Hepatocyte (in vitro differentiated cells): ENCODE results near the gene RARA.

Source experiments
- EZH2 ChIP-seq: fragments of 200-600 bp; sonication (generic); IDR thresholded peaks from 2 replicates; pipeline ENCODE4 v1.6.1; 2016; ENCODE audit warnings: antibody characterized with exemption, mild to moderate bottlenecking, borderline replicate concordance
- TF ChIP-seq, protein P1 (sequence below): fragments of 200-600 bp; sonication (generic); IDR thresholded peaks from 2 replicates; pipeline ENCODE4 v1.5.1; 2016; ENCODE audit warnings: antibody characterized with exemption, mild to moderate bottlenecking; ENCODE audit not compliant: poor library complexity

DNA sequence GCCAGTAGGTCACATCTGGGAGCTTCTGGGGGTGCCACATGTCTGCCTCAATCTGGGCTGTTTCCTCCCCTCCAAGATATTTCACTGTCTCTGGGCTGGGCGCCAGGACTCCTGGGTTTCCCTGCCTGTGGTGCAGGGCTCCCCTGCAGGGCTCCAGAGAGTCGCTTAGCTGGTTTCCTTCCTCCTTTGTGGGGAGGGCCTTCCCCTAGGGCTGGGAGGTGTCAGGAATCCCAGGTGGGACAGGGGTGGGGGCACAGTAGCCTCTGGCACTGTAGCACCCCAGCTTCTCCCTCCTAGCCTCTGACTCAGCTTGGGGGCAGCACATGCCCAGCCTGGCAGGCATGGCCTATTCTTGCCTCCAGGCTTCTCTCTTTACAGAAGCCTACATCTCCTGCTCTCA lies 2.6 kb downstream of the RARA start:
- TF ChIP-seq, protein P1, sequence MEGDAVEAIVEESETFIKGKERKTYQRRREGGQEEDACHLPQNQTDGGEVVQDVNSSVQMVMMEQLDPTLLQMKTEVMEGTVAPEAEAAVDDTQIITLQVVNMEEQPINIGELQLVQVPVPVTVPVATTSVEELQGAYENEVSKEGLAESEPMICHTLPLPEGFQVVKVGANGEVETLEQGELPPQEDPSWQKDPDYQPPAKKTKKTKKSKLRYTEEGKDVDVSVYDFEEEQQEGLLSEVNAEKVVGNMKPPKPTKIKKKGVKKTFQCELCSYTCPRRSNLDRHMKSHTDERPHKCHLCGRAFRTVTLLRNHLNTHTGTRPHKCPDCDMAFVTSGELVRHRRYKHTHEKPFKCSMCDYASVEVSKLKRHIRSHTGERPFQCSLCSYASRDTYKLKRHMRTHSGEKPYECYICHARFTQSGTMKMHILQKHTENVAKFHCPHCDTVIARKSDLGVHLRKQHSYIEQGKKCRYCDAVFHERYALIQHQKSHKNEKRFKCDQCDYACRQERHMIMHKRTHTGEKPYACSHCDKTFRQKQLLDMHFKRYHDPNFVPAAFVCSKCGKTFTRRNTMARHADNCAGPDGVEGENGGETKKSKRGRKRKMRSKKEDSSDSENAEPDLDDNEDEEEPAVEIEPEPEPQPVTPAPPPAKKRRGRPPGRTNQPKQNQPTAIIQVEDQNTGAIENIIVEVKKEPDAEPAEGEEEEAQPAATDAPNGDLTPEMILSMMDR = no peak
- TF ChIP-seq EZH2 = no peak
